Neural crest cell (in vitro differentiated cells): ENCODE data around the gene COL5A1. TPM values are rescaled to one million over a fixed set of nuclear protein-coding genes. Genes with fewer than 3 reads are reported as not detected.

ENCODE experiments used
- DNase-seq: peaks from one replicate; pipeline ENCODE4 v3.0.0; 2021; ENCODE audit warnings: low read depth, mixed read lengths, low spot score
- H3K27ac Mint-ChIP-seq: one replicate; pipeline ENCODE4 v1.8.0; 2021; ENCODE audit warnings: mild to moderate bottlenecking, mixed read lengths; ENCODE audit not compliant: unreplicated experiment
- H3K27me3 Mint-ChIP-seq: 2 replicates; pipeline ENCODE4 v1.8.0; 2021; ENCODE audit warnings: low read depth, mild to moderate bottlenecking, mixed read lengths
- H3K36me3 Mint-ChIP-seq: 2 replicates; pipeline ENCODE4 v1.8.0; 2021; ENCODE audit warnings: low read depth, mild to moderate bottlenecking, mixed read lengths
- H3K4me1 Mint-ChIP-seq: 2 replicates; pipeline ENCODE4 v1.8.0; 2021; ENCODE audit warnings: mixed read lengths
- H3K4me3 Mint-ChIP-seq: one replicate; pipeline ENCODE4 v1.8.0; 2021; ENCODE audit warnings: mild to moderate bottlenecking, mixed read lengths
- H3K9me3 Mint-ChIP-seq: 2 replicates; pipeline ENCODE4 v1.8.0; 2021; ENCODE audit warnings: mixed read lengths
- total RNA-seq: library from RNA; stranded (reverse); gene quantifications from 2 replicates; pipeline ENCODE4 v1.2.1, GENCODE V29; 2021
- TF ChIP-seq, protein P1 (sequence below): fragments of 200-600 bp; sonication (generic); conservative IDR thresholded peaks from 2 replicates; pipeline ENCODE4 v1.5.0; 2021; ENCODE audit warnings: antibody characterized with exemption, mild to moderate bottlenecking

The COL5A1 gene
- total RNA-seq, 1 donor from 2014 or later, result 19.4 TPM

DNA sequence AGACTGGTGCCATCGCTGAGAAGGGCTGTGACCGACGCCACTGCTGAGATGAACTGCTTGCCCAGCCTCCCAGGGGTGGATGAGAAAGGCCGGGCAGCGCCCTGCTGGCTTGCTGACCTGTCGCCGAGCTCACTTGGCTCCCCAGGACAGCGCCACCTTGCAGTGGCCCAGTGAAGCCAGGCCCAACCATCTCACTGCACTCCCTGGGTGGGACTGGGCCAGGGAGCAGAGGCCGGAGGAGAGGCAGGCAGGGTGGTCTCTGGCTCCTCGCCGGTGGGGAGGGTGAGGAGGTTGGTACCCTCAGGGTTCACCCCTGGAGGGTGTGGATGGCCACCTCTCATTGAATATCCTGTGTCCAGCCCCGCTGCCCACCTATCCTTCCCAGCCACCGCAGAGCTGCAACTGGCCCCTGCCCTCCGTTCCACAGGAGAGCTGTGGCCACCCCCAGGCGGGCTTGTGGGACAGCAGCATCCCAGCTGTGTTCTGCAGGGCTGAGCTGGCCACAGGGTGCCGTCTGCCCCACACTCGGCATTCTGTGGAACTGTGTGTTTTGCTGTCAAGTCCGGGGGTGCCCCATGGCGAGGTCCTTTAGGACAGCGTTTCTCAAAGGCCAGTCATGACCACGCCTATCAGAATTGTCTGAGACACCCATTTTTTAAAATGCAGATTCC lies 198.0 kb downstream of the COL5A1 start:
- Mint-ChIP-seq H3K4me3 (no peak overlapping the region), H3K9me3 (no peaks in the 10 kb centered on the region), H3K27me3 (no peaks in the 10 kb centered on the region), H3K4me1 (no peaks in the 10 kb centered on the region), H3K27ac (peak overlapping the region; percentile 50), H3K36me3 (no peaks in the 10 kb centered on the region)
- DNase-seq, result no peak
- TF ChIP-seq, protein P1, sequence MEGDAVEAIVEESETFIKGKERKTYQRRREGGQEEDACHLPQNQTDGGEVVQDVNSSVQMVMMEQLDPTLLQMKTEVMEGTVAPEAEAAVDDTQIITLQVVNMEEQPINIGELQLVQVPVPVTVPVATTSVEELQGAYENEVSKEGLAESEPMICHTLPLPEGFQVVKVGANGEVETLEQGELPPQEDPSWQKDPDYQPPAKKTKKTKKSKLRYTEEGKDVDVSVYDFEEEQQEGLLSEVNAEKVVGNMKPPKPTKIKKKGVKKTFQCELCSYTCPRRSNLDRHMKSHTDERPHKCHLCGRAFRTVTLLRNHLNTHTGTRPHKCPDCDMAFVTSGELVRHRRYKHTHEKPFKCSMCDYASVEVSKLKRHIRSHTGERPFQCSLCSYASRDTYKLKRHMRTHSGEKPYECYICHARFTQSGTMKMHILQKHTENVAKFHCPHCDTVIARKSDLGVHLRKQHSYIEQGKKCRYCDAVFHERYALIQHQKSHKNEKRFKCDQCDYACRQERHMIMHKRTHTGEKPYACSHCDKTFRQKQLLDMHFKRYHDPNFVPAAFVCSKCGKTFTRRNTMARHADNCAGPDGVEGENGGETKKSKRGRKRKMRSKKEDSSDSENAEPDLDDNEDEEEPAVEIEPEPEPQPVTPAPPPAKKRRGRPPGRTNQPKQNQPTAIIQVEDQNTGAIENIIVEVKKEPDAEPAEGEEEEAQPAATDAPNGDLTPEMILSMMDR, result no peak

DNA sequence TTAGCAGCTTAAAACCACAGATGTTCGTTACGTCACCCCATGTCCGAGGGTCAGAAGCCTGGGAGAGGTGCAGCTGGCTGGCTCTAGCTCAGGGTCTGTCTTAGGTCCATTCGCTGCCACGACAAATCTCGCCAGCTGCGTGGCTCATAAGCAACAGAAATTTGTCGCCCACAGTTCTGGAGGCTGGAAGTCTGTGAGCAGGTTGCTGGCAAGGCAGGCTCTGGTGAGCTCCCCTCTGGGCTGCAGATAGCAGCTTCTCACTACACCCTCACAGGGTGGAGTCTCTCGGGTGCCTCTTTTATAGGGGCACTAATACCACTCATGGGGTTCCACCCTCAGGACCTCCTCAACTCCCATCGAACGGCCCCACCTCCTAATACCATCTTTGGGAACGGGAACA lies 198.9 kb downstream of the COL5A1 start:
- Mint-ChIP-seq H3K36me3 (no peaks in the 10 kb centered on the region), H3K4me1 (no peaks in the 10 kb centered on the region), H3K9me3 (no peaks in the 10 kb centered on the region), H3K4me3 (no peak overlapping the region), H3K27ac (peak overlapping the region; percentile 6), H3K27me3 (no peaks in the 10 kb centered on the region)
- TF ChIP-seq, protein P1, result no peak
- DNase-seq, result no peak

DNA sequence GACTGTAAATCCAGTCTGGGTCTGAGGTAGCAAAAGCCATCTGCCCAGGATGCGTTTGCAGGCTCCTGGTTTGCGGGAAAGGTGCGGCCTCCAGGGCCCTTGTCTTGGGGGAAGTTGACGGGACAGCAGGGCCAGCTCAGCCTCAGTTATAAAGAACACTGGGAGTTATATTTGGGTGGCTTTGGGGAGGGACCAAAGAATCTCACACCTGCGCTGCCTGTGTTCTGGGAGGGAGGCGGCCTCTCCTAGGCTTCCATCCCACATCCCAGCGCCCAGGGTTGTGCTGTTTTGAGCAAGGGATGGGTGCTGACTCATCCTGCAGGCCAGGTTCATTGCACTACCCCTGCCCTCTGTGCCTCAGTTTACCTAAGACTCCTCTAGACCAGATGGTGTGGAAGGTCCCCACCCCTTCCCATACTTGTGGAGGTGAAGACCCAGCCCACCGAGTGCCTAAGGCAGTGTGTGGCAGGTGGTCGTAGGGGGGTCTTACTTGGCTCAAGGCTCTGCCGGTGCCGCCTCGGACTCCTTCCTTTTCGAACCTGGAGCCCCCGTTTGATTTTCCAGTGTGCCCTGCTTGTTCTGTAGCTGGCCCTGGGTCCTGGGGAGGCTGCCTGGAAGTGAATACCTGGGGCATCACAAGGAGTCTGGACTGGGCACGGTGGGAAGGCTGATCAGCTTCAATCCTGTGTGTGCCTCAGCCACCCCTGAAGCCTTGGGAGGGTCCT lies 199.7 kb downstream of the COL5A1 start:
- H3K36me3 Mint-ChIP-seq, result no peaks in the 10 kb centered on the region

DNA sequence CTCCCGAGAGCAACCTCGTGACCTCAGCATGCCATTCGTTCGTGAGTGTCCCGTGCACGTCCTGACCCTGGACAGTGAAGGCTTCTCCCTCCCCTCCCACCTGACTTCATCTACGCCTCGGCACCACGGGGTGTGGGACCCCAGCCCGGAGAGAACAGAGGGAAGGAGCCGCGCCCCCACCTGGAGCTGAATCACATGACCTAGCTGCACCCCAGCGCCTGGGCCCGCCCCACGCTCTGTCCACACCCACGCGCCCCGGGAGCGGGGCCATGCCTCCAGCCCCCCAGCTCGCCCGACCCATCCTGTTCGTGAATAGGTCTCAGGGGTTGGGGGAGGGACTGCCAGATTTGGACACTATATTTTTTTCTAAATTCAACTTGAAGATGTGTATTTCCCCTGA lies 200.7 kb downstream of the COL5A1 start:
- Mint-ChIP-seq H3K27me3 (no peaks in the 10 kb centered on the region), H3K27ac (no peak overlapping the region), H3K36me3 (no peaks in the 10 kb centered on the region), H3K9me3 (no peaks in the 10 kb centered on the region), H3K4me1 (no peaks in the 10 kb centered on the region), H3K4me3 (no peak overlapping the region)
- no peak for DNase-seq
- TF ChIP-seq, protein P1, result no peak

More for the DNA sequence above, 199.7 kb downstream of the COL5A1 start:
- TF ChIP-seq, protein P1, result no peak
- Mint-ChIP-seq H3K4me1 (no peaks in the 10 kb centered on the region), H3K9me3 (no peaks in the 10 kb centered on the region), H3K27me3 (no peaks in the 10 kb centered on the region), H3K4me3 (no peak overlapping the region), H3K27ac (no peak overlapping the region)
- DNase-seq, result no peak

DNA sequence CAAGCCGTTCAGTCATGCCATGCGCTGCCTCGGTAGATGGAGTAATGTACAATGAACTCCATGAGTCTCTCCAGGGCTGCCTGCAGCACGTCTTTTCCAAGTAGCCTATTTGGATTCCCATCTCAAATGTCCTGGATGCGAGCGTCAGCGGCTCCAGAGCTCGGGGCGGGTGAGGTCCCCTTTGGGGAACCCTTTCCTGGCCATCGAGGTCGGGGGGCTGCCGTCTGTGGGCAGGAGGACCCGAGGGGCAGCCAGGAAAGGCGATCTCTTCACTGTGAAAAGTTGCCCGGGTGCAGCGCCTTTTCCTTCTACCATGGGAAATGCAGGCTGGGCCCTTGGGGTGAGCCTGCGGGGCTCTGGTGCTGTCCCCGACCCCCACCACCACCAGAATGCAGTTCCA lies 202.1 kb downstream of the COL5A1 start:
- Mint-ChIP-seq H3K4me3 (no peak overlapping the region), H3K4me1 (no peaks in the 10 kb centered on the region), H3K9me3 (no peaks in the 10 kb centered on the region), H3K36me3 (no peaks in the 10 kb centered on the region), H3K27me3 (no peaks in the 10 kb centered on the region), H3K27ac (peak overlapping the region; percentile 29)
- no peak for DNase-seq
- TF ChIP-seq, protein P1, result no peak
